VCaP (cell line): Measurements from ENCODE around the gene LATS2.

Experiments used
- H3K27ac ChIP-seq: fragments of 450-650 bp; 2 replicates; pipeline ENCODE4 v1.5.1; 2017
- CTCF ChIP-seq: fragments of 450-650 bp; conservative IDR thresholded peaks from 2 replicates; pipeline ENCODE4 v1.5.1; 2017; ENCODE audit warnings: mild to moderate bottlenecking, moderate library complexity

Gene LATS2

GRCh38 chr13:21100211-21100610 lies 38.8 kb upstream of the LATS2 start:
- no peak for TF ChIP-seq CTCF

GRCh38 chr13:21095311-21095710 lies 33.9 kb upstream of the LATS2 start:
- no peak for TF ChIP-seq CTCF
- H3K27ac ChIP-seq: no peak overlapping the region

More at GRCh38 chr13:21100211-21100610, 38.8 kb upstream of the LATS2 start:
- H3K27ac ChIP-seq: no peak overlapping the region

- H3K27ac ChIP-seq: no peak overlapping the region
- TF ChIP-seq CTCF: no peak
Measured at GRCh38 chr13:21089830-21090229, 28.4 kb upstream of the LATS2 start.

GRCh38 chr13:21088534-21088933 lies 27.1 kb upstream of the LATS2 start:
- H3K27ac ChIP-seq: no peak overlapping the region
- TF ChIP-seq CTCF: no peak

GRCh38 chr13:21086929-21087328 lies 25.5 kb upstream of the LATS2 start:
- H3K27ac ChIP-seq: no peak overlapping the region
- TF ChIP-seq CTCF: no peak

GRCh38 chr13:21081926-21082325 lies 20.5 kb upstream of the LATS2 start:
- no peak overlapping the region for H3K27ac ChIP-seq
- TF ChIP-seq CTCF: no peak

- TF ChIP-seq CTCF: no peak
- no peak overlapping the region for H3K27ac ChIP-seq
Measured at GRCh38 chr13:21080593-21080891, 19.2 kb upstream of the LATS2 start.
